HG03571 (cell line): Measurements from ENCODE around the gene NOXO1.

Experiments
- ATAC-seq: cut with Tn5 transposase; IDR thresholded peaks from one replicate; pipeline ENCODE4 v1.9.1; 2021; ENCODE audit not compliant: unreplicated experiment

NOXO1 gene

GRCh38 chr16:1980030-1980769 is 1.1 kb downstream of the NOXO1 start:
- ATAC-seq, result no peak

GRCh38 chr16:1979271-1980029 is 1.8 kb downstream of the NOXO1 start:
- no peak for ATAC-seq

- ATAC-seq, result no peak
Observed at GRCh38 chr16:1978476-1979120, 2.7 kb downstream of the NOXO1 start.

DNA sequence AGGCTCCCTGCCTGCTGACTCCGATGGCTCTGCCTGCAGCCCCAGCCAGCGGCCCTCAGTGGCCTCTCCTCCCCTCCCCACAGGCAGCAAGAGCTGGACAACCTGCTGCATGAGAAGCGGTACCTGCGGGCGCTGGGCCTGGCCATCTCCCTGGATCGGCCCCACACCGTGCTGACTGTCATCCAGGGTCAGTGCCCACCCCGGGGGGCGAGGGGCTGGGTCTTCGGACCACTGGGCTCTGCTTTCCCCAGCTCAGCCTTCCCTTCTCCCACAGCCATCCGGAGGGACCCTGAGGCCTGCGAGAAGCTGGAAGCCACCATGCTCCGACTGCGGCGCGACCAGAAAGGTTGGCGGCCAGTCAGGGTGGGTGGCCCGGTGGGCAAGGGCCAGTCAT is 3.4 kb downstream of the NOXO1 start:
- ATAC-seq, result no peak

GRCh38 chr16:1976951-1977874 is 4.1 kb downstream of the NOXO1 start:
- ATAC-seq, result no peak

GRCh38 chr16:1976216-1976520 is 5.1 kb downstream of the NOXO1 start:
- ATAC-seq, result no peak

GRCh38 chr16:1975432-1976215 is 5.6 kb downstream of the NOXO1 start:
- ATAC-seq, result no peak

GRCh38 chr16:1974157-1975070 is 6.9 kb downstream of the NOXO1 start:
- ATAC-seq, result no peak

DNA sequence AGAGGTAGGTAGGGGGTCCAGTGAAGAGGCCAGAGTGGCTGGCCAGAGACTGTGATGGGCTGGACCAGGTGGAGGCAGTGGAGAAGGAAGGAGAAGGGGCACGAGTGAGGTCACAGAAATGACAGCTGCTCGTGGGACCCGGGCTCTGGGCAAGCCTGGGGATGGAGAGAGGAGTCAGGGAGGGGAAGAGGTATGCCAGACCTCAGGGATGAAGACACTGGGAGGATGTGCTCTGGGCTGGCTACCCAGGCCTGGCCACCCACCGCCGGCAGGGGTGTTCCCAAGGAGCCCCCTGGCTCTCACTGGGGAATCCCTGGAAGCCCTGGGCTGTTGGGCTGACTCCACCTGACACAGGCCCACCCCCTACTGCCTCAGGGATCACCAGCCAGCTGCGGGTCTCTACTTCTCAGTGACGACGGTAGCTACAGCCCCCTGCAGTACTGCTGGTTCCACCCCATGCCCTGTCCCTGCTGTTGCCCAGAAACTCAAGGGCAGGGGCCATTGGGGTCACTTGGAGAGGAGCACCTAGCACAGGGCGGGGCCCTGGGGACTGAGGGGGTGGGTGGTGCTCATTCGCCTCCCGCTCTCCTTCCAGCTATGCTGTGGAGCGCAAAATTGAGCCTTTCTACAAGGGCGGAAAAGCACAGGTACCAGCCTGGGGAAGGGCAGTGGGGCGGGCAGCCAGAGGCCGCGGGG is 7.7 kb downstream of the NOXO1 start:
- ATAC-seq, result no peak

- ATAC-seq, result no peak
Observed at GRCh38 chr16:1972490-1972877, 8.8 kb downstream of the NOXO1 start.

GRCh38 chr16:1971796-1972489 is 9.3 kb downstream of the NOXO1 start, which contains the start of gene TBL3:
TSS of gene TBL3 (plus strand) at chr16:1972053. CDS start at chr16:1972165, 112 bp downstream.
- ATAC-seq, result peak; percentile 58

- ATAC-seq, result no peak
Observed at GRCh38 chr16:1968146-1968953, 12.9 kb downstream of the NOXO1 start.

DNA sequence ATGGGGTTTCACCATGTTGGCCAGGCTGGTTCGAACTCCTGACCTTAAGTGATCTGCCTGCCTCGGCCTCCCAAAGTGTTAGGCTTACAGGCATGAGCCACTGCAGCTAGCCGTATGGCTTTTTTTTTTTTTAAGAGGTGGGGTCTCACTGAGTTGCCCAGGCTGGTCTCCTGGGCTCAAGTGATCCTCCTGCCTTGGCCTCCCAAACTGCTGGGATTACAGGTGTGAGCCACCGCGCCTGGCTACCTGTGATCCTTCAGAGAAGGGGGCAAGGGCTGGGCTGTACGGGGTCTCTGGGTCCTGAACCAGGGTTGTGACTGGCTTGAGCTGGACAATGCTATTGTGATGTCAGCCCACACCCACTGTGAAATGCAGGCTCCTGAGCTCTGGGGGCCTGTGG is 14.8 kb downstream of the NOXO1 start, which contains the start of gene RNF151:
Gene RNF151 (plus strand): TSS at position 397 of the 400 bp plus-strand sequence. CDS start 26 bp downstream, outside the sequence.
- no peak for ATAC-seq

GRCh38 chr16:1965396-1966001 is 15.8 kb downstream of the NOXO1 start:
- no peak for ATAC-seq

DNA sequence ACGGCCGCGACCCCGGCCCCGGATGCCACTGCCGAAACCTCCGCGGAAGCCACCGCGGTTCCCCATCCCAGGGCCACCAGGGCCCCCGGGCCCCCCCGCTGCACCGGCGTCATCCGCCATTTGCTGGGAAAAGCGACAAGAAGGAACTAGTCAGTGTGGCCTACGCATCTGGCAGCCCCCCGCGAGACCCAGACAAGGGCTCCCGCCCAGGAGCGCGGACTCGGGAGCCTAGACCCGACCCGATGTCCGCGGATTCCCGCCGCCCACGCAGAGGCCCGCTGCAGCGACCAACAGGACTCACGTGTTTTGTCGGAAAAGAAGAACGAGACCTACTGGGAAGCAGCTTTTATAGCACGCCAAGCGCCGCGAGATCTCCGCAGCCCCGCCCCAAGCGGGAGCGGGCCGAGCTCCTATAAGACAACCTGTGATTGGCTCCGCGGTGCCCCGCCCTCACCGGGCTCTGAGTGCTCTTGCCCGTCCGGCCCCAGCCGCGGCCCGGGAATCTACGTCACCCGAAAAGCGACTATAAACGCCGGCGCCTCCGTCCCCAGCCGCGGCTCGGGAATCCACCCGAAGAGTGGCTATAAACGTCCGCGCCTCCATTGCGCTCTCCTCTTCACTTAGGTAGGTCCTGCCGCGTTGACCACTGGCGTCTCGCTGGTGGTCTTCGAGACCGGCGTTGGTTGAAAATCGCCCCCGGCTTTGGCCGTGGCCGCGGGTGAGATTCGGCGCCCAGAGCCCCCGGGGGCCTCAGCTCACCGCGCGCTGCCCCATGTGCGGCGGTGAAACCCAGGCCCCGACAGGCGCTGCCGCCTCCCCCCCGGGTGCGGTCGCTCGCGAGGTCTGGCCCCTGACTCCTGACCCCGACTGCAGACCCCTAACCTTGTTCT is 16.5 kb downstream of the NOXO1 start, which contains the start of gene RPS2:
Gene RPS2 (minus strand): TSS at position 321 of the 890 bp plus-strand sequence. CDS start 201 bp downstream, at position 120.
- peak; percentile 68 for ATAC-seq
